GM18858 (cell line): ENCODE results near the gene AURKAIP1.
"Not testable (repeated sequence)": the region's sequence is repeated elsewhere in the genome, so short reads cannot be mapped to it uniquely, and the experiment has no call there.

Experiments used
- ATAC-seq: cut with Tn5 transposase; IDR thresholded peaks from one replicate; pipeline ENCODE4 v1.9.1; 2021; ENCODE audit not compliant: unreplicated experiment

Gene AURKAIP1

GRCh38 chr1:1406821-1407635, 32.0 kb upstream of the AURKAIP1 start, which contains the start of gene MRPL20:
MRPL20 (minus strand) TSS chr1:1407293; CDS start chr1:1407217, 76 bp downstream.
- peak; percentile 75 for ATAC-seq

GRCh38 chr1:1406101-1406820, 31.3 kb upstream of the AURKAIP1 start:
- no peak for ATAC-seq

GRCh38 chr1:1403653-1404052, 28.6 kb upstream of the AURKAIP1 start:
- no peak for ATAC-seq

GRCh38 chr1:1402901-1403392, 27.9 kb upstream of the AURKAIP1 start:
- not testable (repeated sequence) for ATAC-seq

GRCh38 chr1:1402072-1402900, 27.3 kb upstream of the AURKAIP1 start:
- ATAC-seq: no peak

GRCh38 chr1:1401457-1402010, 26.5 kb upstream of the AURKAIP1 start:
- ATAC-seq: no peak

- ATAC-seq: no peak
Observed at GRCh38 chr1:1400576-1401456, 25.8 kb upstream of the AURKAIP1 start.

- no peak for ATAC-seq
Observed at GRCh38 chr1:1399872-1400575, 25.0 kb upstream of the AURKAIP1 start.

GRCh38 chr1:1399187-1399871, 24.3 kb upstream of the AURKAIP1 start, which contains the start of gene CCNL2:
CCNL2 (minus strand) TSS chr1:1399335; CDS start chr1:1399306, 29 bp downstream.
- ATAC-seq: peak; percentile 88

- ATAC-seq: no peak
Observed at GRCh38 chr1:1398677-1399186, 23.7 kb upstream of the AURKAIP1 start.

- no peak for ATAC-seq
Observed at GRCh38 chr1:1397839-1398523, 23.0 kb upstream of the AURKAIP1 start.

GRCh38 chr1:1395166-1395565, 20.2 kb upstream of the AURKAIP1 start:
- ATAC-seq: no peak

- ATAC-seq: no peak
Observed at GRCh38 chr1:1394116-1394515, 19.1 kb upstream of the AURKAIP1 start.

GRCh38 chr1:1393428-1393827, 18.4 kb upstream of the AURKAIP1 start:
- ATAC-seq: no peak

GRCh38 chr1:1393014-1393413, 18.0 kb upstream of the AURKAIP1 start:
- ATAC-seq: no peak

- ATAC-seq: no peak
Observed at GRCh38 chr1:1391225-1391624, 16.2 kb upstream of the AURKAIP1 start.

GRCh38 chr1:1390675-1391074, 15.7 kb upstream of the AURKAIP1 start:
- no peak for ATAC-seq

GRCh38 chr1:1388078-1388472, 13.1 kb upstream of the AURKAIP1 start:
- ATAC-seq: no peak
